HEK293 (cell line): ENCODE results near the gene ITPR2.
A peak's percentile ranks its signal among the peaks of the same experiment; 100 is the strongest.

Source experiments
- CTCF ChIA-PET: fragments of 350-600 bp; formaldehyde crosslinking; extraction: SDS; loops from one replicate; lab custom pipeline; 2021; ENCODE audit warnings: antibody characterized with exemption; lab: Yijun Ruan, JAX
- POLR2A ChIA-PET: fragments of 300-600 bp; formaldehyde crosslinking; extraction: SDS; loops from one replicate; lab custom pipeline; 2020; ENCODE audit warnings: antibody characterized with exemption, inconsistent platforms; lab: Yijun Ruan, JAX
- H3K27ac ChIP-seq: fragments of 200-500 bp; sonication (Bioruptor generic); 2 replicates; pipeline ENCODE4 v1.5.1; 2014; ENCODE audit warnings: low read depth, low read length, control low read depth, inconsistent platforms; ENCODE audit errors: extremely low read depth
- H3K36me3 ChIP-seq, 2 experiments: fragments of 200-500 bp in 1 of 2; sonication (Bioruptor generic) in 1 of 2; 1 replicate in 1 of 2; 2 replicates in 1 of 2; pipeline ENCODE4 v1.5.1; 2014 to 2017; ENCODE audit warnings: inconsistent platforms in 2 of 2, low read length in 2 of 2; ENCODE audit not compliant: control insufficient read depth in 2 of 2, insufficient read depth in 1 of 2
- H3K4me1 ChIP-seq: fragments of 200-500 bp; sonication (Bioruptor generic); 2 replicates; pipeline ENCODE4 v1.5.1; 2014; ENCODE audit warnings: mild to moderate bottlenecking, low read length, inconsistent platforms; ENCODE audit not compliant: control insufficient read depth, insufficient read depth
- H3K4me3 ChIP-seq: 2 replicates; pipeline ENCODE4 v1.5.1; 2011; ENCODE audit warnings: low read depth, mild to moderate bottlenecking, control low read depth, low read length, moderate library complexity
- H3K9me3 ChIP-seq: fragments of 200-500 bp; sonication (Bioruptor generic); 2 replicates; pipeline ENCODE4 v1.5.1; 2014; ENCODE audit warnings: low read depth, low read length, inconsistent platforms; ENCODE audit not compliant: control insufficient read depth, insufficient read depth
- GLIS1 ChIP-seq: fragments of 450-650 bp; formaldehyde crosslinking; IDR thresholded peaks from 2 replicates; pipeline ENCODE4 v1.5.1; 2016; ENCODE audit warnings: missing biosample characterization, missing genetic modification characterization
- KLF10 ChIP-seq: fragments of 450-650 bp; IDR thresholded peaks from 2 replicates; pipeline ENCODE4 v1.5.1; 2018; ENCODE audit warnings: missing biosample characterization, mild to moderate bottlenecking, missing genetic modification characterization
- OVOL3 ChIP-seq: fragments of 450-650 bp; formaldehyde crosslinking; IDR thresholded peaks from 2 replicates; pipeline ENCODE4 v1.5.1; 2016; ENCODE audit warnings: missing biosample characterization, missing genetic modification characterization
- PRDM6 ChIP-seq: fragments of 450-650 bp; formaldehyde crosslinking; IDR thresholded peaks from 2 replicates; pipeline ENCODE4 v1.5.1; 2017; ENCODE audit warnings: missing biosample characterization, missing genetic modification characterization
- RBAK ChIP-seq: fragments of 450-650 bp; formaldehyde crosslinking; IDR thresholded peaks from 2 replicates; pipeline ENCODE4 v1.5.1; 2016; ENCODE audit warnings: missing biosample characterization, missing genetic modification characterization
- SETDB1 ChIP-seq: IDR thresholded peaks from one replicate; pipeline ENCODE4 v1.6.1; 2017; ENCODE audit warnings: mild to moderate bottlenecking, low read length, moderate library complexity, mixed read lengths; ENCODE audit not compliant: insufficient read length
- YY2 ChIP-seq: fragments of 450-650 bp; formaldehyde crosslinking; IDR thresholded peaks from 2 replicates; pipeline ENCODE4 v1.5.1; 2016; ENCODE audit warnings: missing biosample characterization, missing genetic modification characterization
- ZNF112 ChIP-seq: fragments of 450-650 bp; formaldehyde crosslinking; IDR thresholded peaks from 2 replicates; pipeline ENCODE4 v1.5.0; 2017; ENCODE audit warnings: missing biosample characterization, missing genetic modification characterization
- ZNF133 ChIP-seq: fragments of 450-650 bp; formaldehyde crosslinking; IDR thresholded peaks from 2 replicates; pipeline ENCODE4 v1.5.1; 2016; ENCODE audit warnings: missing biosample characterization, missing genetic modification characterization
- ZNF23 ChIP-seq: fragments of 450-650 bp; formaldehyde crosslinking; IDR thresholded peaks from 2 replicates; pipeline ENCODE4 v1.5.1; 2016; ENCODE audit warnings: missing biosample characterization, missing genetic modification characterization, borderline replicate concordance
- ZNF24 ChIP-seq: fragments of 450-650 bp; formaldehyde crosslinking; IDR thresholded peaks from 2 replicates; pipeline ENCODE4 v1.5.1; 2016; ENCODE audit warnings: missing biosample characterization, missing genetic modification characterization
- ZNF341 ChIP-seq: fragments of 450-650 bp; formaldehyde crosslinking; IDR thresholded peaks from 2 replicates; pipeline ENCODE4; 2016; ENCODE audit warnings: low read depth, missing biosample characterization, missing genetic modification characterization
- ZNF354C ChIP-seq: fragments of 450-650 bp; formaldehyde crosslinking; IDR thresholded peaks from 2 replicates; pipeline ENCODE4 v1.5.1; 2016; ENCODE audit warnings: missing biosample characterization, missing genetic modification characterization, low read depth, borderline replicate concordance
- ZNF366 ChIP-seq: fragments of 450-650 bp; formaldehyde crosslinking; conservative IDR thresholded peaks from 2 replicates; pipeline ENCODE4 v1.5.1; 2016; ENCODE audit warnings: missing biosample characterization, missing genetic modification characterization
- ZNF548 ChIP-seq: fragments of 450-650 bp; formaldehyde crosslinking; IDR thresholded peaks from 2 replicates; pipeline ENCODE4 v1.5.1; 2016; ENCODE audit warnings: missing biosample characterization, missing genetic modification characterization
- ZNF600 ChIP-seq: fragments of 450-650 bp; formaldehyde crosslinking; IDR thresholded peaks from 2 replicates; pipeline ENCODE4 v1.5.1; 2016; ENCODE audit warnings: missing biosample characterization, missing genetic modification characterization
- ZNF645 ChIP-seq: fragments of 450-650 bp; formaldehyde crosslinking; IDR thresholded peaks from 2 replicates; pipeline ENCODE4; 2016; ENCODE audit warnings: missing biosample characterization, missing genetic modification characterization
- ZNF843 ChIP-seq: fragments of 450-650 bp; formaldehyde crosslinking; IDR thresholded peaks from 2 replicates; pipeline ENCODE4 v1.5.1; 2016; ENCODE audit warnings: missing biosample characterization, missing genetic modification characterization
- ZSCAN16 ChIP-seq: fragments of 450-650 bp; formaldehyde crosslinking; IDR thresholded peaks from 2 replicates; pipeline ENCODE4 v1.5.1; 2016; ENCODE audit warnings: missing biosample characterization, missing genetic modification characterization

ITPR2 gene

GRCh38 chr12:26721800-26722199 lies 111.2 kb downstream of the ITPR2 start (continued):
- peak; percentile 51; the same call in 1 of the 2 replicates for TF ChIP-seq ZNF600 (tag by site-specific recombination)
- TF ChIP-seq ZNF24: peak; percentile 66
- no peak for TF ChIP-seq ZNF645 (tag by site-specific recombination)
- TF ChIP-seq ZNF843: 0 out of 2 replicates have a peak, but pooled peaks have one; percentile 39
- TF ChIP-seq ZNF366: 0 out of 2 replicates have a peak, but pooled peaks have one; percentile 35
- TF ChIP-seq PRDM6 (tag by site-specific recombination): peak; percentile 70
- no peak for TF ChIP-seq ZNF23 (tag by site-specific recombination)
- TF ChIP-seq KLF10 (tag by site-specific recombination): peak; percentile 49; the same call in 1 of the 2 replicates
- no peak for TF ChIP-seq GLIS1 (tag by site-specific recombination)
- no peak for TF ChIP-seq YY2 (tag by site-specific recombination)
- TF ChIP-seq, all 188 proteins: peak for 15

- ChIA-PET CTCF (interaction anchor here (0.7 kb wide), 2 partner anchors 30 to 410 kb away, joined by 3 to 4 read pairs; no protein-coding TSS in a partner anchor), POLR2A (no interaction called here)
- no peaks in the 10 kb centered on the region for H3K9me3 ChIP-seq
These were observed 113.1 kb downstream of the ITPR2 start for GRCh38 chr12:26719852-26720251.

GRCh38 chr12:26717757-26718156 lies 115.2 kb downstream of the ITPR2 start:
- TF ChIP-seq ZNF133 (tag by site-specific recombination) (no peak), ZSCAN16 (tag by site-specific recombination) (no peak), ZNF341 (tag by site-specific recombination) (no peak), SETDB1 (no peak), ZNF354C (no peak), RBAK (tag by site-specific recombination) (no peak), ZNF548 (tag by site-specific recombination) (no peak), OVOL3 (tag by site-specific recombination) (no peak)
- H3K36me3 ChIP-seq: no peaks in the 10 kb centered on the region
- CTCF ChIA-PET: interaction anchor here (3.7 kb wide), 1 partner anchor 16 kb away, joined by 17 read pairs; no protein-coding TSS in a partner anchor

More at GRCh38 chr12:26719852-26720251, 113.1 kb downstream of the ITPR2 start:
- TF ChIP-seq SETDB1: no peak
- TF ChIP-seq ZNF112: no peak
- TF ChIP-seq ZNF645 (tag by site-specific recombination): no peak
- H3K27ac ChIP-seq: no peak overlapping the region
- H3K36me3 ChIP-seq: no peaks in the 10 kb centered on the region
- H3K4me3 ChIP-seq: no peak overlapping the region
- peaks cover 17% of the 10 kb centered on the region for H3K4me1 ChIP-seq

More at GRCh38 chr12:26717757-26718156, 115.2 kb downstream of the ITPR2 start:
- Histone ChIP-seq H3K4me1 (no peaks in the 10 kb centered on the region; the same call in 1 of the 2 replicates), H3K27ac (no peak overlapping the region), H3K4me3 (no peak overlapping the region), H3K9me3 (no peaks in the 10 kb centered on the region)
- POLR2A ChIA-PET: no interaction called here
